Adipose tissue (tissue), 3 donors: ENCODE data around the gene ATG9B. TPM values are rescaled to one million over a fixed set of nuclear protein-coding genes. Genes with fewer than 3 reads are reported as not detected.

Experiments
- H3K27ac ChIP-seq: one replicate; pipeline ENCODE4 v1.5.1; 2013; ENCODE audit warnings: low read depth, low read length
- WGBS, 3 donors: extraction: QIAGEN DNeasy Blood & Tissue Kit; methylation state at CpG; one replicate each; pipeline ENCODE4 v1.1.7; 2013; 5-methylcytosine and 5-hydroxymethylcytosine counted together
- polyA plus RNA-seq, 3 donors: library from polyadenylated mRNA; stranded (reverse); fragments of 200-250 nt; gene quantifications; one replicate each; pipeline ENCODE4 v1.2.3, GENCODE V29; 2013
- donor health status: healthy with polysubstance abuse.
- donor health status: Bipolar disorder and iron deficiency.
- donor health status: healthy.

Gene ATG9B
- polyA plus RNA-seq, 3 donors, result 0.11 to 2.1 (median 0.37) TPM

DNA sequence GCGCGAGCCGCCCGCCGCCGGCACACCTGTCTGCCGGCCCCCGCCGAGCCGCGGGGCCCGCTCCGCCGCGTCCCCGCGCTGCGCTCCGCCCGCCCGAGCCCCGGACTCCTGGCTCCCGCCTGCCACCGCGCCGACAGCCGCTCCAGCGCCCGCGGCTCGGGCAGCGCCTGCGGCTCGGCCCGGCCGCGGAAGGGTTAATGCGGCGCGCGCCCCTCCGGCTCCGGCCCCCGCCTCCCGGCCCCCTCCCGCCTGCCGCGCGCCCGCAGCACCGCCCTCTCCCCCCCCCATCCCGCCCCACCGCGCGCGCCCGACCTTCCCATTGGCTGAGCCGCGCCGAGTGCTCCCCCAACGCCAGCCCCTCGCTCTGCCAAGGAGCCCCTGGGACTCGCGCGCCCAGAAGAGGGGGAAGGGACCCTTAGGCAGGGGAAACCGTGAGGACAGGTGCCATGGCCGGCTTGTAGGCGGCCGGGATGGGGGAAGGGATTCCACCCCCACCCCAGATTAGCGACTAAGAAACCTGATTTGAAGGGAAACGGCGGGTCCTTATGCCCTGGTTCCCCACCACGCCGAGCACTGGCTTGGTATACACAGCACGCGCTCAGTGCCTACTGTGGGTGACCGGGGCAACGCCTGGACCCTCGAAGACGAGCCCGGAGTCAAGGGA, 46.0 kb downstream of the ATG9B start, which contains the start of gene KCNH2:
TSS of gene KCNH2 (minus strand) at position 196 of the 664 bp plus-strand sequence. CDS start 408 bp downstream, outside the sequence.
- H3K27ac ChIP-seq, result no peak within 1 kb of the TSS
- 1% methylated on average over 62 to 79 of the region's 81 CpGs for WGBS, 3 donors

DNA sequence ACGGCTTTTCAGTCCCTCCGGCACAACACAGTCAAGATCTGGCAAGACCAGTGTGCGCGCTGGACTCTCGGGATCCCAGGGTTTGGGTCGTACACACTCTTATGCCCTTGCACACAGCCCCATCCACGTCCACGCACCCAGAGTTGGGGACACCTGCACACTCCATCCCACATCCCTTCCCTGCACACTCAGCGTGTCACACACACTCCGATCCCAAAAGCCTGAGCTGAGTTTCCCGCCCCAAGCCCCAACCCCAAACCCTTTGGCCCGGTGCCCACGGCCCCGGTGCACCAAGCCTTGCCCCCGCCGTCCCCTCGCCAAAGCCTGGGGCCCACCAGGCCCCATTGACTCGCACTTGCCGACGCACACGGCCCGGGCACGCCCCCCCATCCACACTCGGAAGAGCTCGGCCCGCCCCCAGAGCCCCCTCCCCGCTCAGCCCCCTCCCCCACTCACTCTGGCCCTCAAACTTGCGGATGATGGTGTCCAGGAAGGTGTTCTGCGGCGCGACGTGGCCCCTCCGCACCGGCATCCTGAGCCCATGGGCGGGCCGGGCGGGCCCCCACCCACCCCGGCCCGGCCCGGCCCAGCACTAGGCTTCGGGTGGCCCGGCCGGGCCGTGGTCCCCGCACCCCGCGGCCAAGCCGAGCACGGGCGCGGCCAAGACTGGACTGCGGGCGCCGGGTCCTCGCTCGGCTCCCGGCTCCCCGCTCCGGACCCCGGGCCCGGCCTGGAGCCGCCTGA, 46.7 kb downstream of the ATG9B start:
- 5 to 6% (median 5%) methylated on average over 39 to 62 of the region's 62 CpGs for WGBS, 3 donors
- no peak overlapping the region for H3K27ac ChIP-seq

- 40 to 51% (median 43%) methylated on average over 13 of the region's 13 CpGs for WGBS, 3 donors
These were observed 47.5 kb downstream of the ATG9B start for GRCh38 chr7:150976529-150977381.

GRCh38 chr7:150975536-150976319, 48.6 kb downstream of the ATG9B start:
- H3K27ac ChIP-seq, result no peak overlapping the region
- 79 to 86% (median 82%) methylated on average over 8 to 9 of the region's 9 CpGs for WGBS, 3 donors

More at GRCh38 chr7:150976529-150977381, 47.5 kb downstream of the ATG9B start:
- H3K27ac ChIP-seq, result no peak overlapping the region

DNA sequence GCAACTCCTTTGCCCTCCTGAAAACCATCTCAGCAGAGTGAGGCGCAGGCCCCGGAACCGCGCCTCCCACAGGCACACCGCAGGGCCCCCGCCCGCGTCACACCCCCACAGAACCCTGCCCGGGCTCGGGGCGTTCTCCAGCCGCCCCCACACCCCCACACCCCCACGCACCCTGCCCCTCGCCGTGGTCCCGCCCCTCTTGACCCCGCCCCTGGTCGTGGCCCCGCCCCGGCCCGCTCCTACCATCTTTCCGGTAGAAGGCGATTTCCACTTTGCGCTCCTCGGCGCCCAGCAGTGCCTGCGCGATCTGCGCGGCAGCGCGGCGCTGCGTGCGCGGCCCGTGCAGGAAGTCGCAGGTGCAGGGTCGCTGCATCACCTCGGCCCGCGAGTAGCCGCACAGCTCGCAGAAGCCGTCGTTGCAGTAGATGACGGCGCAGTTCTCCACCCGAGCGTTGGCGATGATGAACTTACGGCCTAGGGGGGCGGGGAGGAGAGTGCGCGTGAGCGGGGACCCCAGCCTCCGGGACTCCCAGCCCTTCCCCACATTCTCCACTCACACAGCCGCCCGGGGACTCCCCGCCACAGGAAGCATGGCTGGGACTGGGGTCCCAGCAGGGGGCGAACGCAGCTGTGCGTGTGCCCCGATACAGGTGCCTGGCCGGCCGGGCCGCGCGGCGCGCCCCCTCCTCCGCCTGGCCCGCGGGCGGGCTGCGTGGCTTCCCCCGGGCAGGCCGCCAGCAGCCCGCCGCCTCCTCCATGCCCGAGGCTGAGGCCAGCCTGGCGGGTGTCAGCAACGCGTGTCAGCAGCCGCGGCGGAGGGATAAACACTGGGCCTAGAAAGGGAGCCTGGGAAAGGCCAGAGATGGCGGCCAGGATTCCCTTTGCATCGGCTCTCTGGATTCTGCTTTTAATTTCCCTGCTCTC, 49.6 kb downstream of the ATG9B start:
- H3K27ac ChIP-seq, result no peak overlapping the region
- 2 to 3% (median 2%) methylated on average over 69 to 89 of the region's 89 CpGs for WGBS, 3 donors

DNA sequence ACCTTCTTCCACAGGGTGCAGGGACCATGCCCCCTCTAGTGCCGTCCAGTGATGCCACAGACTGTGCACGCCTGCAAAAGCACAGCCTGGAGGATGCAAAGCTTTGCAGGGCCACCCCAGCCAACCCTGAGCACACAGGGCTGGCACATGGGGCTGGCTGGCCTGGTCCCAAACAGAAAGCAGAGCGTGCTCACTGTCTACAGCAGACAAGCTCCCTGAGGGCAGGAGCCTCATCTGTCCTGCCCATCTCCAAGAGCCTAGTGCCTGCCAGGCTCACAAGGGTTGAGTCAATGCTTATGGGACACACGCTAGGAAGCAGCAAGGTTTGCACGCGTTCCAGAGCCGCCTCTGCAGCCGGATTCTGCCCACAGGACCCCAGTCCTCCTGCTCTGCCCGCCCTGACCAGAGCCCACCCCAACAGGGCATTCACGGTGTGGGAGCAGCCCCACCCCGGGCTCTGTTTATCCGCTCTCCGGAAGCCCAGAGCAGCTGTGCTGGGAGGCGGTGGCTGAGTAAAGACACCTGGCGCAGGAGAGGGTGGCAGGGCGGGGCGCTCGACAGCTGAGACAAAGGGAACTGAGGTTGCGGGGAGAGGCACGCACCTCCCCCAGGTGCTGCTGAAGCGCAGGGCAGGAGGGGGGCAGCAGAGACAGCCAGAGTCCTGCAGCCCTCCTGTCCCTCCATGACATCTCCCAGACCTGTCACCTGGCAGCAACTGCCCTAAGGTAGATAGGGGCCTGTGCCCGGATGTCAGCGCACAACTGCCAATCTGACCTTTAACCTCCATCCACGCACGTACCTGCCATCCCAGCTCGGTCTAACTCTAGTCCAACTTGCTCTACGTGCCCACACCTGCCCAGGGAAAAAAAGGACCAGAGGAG, 50.5 kb downstream of the ATG9B start:
- 48 to 49% (median 49%) methylated on average over 25 to 27 of the region's 27 CpGs for WGBS, 3 donors
- no peak overlapping the region for H3K27ac ChIP-seq

- WGBS, 3 donors, result 83 to 93% (median 85%) methylated on average over 7 to 8 of the region's 8 CpGs
- no peak overlapping the region for H3K27ac ChIP-seq
These were observed 51.6 kb downstream of the ATG9B start for GRCh38 chr7:150972741-150973140.

DNA sequence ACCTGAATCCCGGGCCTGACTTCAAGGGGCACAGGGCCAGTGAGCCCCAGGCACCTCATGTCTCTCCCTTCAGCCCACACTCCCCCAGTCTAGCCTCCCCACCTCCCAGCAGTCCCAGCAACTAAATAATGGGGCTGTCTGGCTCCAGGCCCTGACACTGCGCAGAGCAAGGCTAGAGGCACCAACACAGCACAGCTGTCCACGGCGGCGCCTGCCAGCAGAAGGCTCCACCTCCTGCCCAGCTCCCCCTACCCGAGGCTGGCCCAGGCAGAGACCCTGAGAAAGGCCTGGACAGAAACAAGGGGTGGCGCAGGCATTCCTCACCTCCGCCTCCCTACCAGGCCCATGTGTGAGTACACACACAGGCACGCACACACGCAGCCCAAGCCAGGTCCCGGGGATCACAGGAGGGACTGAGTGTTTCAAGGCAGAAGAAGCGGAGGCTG, 52.2 kb downstream of the ATG9B start:
- no peak overlapping the region for H3K27ac ChIP-seq
- WGBS, 3 donors, result 58 to 68% (median 66%) methylated on average over 12 of the region's 12 CpGs

DNA sequence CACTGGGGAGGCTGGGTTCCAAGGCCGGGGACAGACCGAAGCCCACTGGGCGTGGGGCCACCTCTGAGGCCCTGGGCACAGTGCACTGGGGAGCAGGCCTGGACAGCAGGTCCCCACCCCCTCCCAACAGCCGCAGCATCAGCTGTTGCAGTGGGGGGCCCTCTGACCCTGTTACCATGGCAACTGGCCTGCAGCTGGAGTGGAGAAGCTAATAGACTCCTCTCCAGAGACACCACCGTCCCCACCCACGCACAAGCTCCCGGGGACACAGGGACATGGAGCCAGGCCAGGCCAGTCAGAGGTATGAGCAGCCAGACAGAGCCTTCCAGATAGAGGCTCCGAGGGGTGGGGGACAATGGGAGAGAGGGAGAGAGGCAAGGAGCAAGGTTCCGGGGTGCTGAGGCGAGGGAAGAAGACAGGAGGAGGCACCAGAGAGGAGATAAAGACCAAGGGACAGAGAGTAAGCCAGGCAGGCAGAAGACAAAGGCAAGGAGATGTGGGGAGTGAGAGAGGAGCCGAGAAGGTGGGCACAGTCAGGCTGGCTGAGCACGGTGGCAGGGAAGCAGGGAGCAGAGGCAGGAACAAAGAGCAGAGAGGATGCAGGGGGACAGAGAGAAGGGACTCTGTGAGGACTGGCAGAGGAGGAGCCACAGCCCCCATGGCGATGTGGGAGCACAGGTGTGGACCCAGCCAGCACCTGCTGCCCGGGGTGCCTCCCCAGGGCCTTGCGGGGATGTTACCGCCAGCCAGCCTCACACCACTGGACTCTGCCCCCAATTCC, 52.9 kb downstream of the ATG9B start:
- H3K27ac ChIP-seq, result no peak overlapping the region
- 52 to 67% (median 62%) methylated on average over 13 to 16 of the region's 16 CpGs for WGBS, 3 donors

DNA sequence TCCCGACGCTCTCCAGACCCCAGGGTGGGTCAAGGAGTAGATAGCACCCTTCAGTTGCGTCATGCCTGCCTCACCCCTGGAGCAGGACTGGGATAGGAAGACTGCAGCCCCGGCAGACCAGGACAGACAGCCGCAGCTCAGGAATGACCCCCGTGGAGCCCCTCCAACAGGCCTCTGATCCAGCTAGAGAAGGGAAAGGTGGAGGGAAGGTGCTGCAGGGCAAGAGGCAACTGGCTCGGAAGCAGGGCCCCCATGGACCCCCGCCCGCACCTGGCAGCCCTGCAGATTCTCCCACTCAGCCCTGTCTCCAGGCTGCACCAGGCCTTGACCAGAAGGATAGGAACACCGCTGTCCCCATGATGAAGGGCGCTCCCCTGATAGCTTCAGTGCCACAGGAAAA, 53.9 kb downstream of the ATG9B start:
- 67 to 91% (median 79%) methylated on average over 11 of the region's 11 CpGs for WGBS, 3 donors
- H3K27ac ChIP-seq, result no peak overlapping the region

GRCh38 chr7:150969475-150969874, 54.8 kb downstream of the ATG9B start:
- 51 to 89% (median 81%) methylated on average over 7 of the region's 7 CpGs for WGBS, 3 donors
- no peak overlapping the region for H3K27ac ChIP-seq

GRCh38 chr7:150968734-150969372, 55.4 kb downstream of the ATG9B start:
- no peak overlapping the region for H3K27ac ChIP-seq
- WGBS, 3 donors, result 54 to 57% (median 55%) methylated on average over 16 of the region's 16 CpGs

GRCh38 chr7:150968056-150968733, 56.1 kb downstream of the ATG9B start:
- 81 to 87% (median 85%) methylated on average over 15 of the region's 15 CpGs for WGBS, 3 donors
- no peak overlapping the region for H3K27ac ChIP-seq

DNA sequence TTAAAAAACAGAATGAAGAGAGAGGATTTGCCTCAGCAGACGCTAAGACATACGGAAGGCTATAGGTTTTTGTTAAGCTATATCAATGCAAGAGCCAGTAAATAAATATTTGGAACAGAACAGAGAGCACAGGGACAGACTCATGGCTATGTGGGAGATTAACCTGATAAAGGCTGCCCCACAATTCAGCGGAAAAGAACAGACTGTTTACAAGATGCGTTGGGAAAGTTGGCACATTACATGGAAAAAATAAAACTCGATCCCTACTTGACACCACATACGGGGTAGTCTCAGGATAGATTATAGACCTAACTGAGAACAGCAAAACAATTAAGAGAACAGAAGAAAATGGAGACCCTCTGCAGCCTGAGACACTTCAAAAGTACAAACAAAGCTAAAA, 56.9 kb downstream of the ATG9B start:
- H3K27ac ChIP-seq, result no peak overlapping the region
- 58 to 81% (median 75%) methylated on average over 6 of the region's 6 CpGs for WGBS, 3 donors

GRCh38 chr7:150966002-150966401, 58.3 kb downstream of the ATG9B start:
- H3K27ac ChIP-seq, result no peak overlapping the region

More at GRCh38 chr7:150966002-150966401, 58.3 kb downstream of the ATG9B start:
- 75 to 93% (median 91%) methylated on average over 1 of the region's 1 CpG for WGBS, 3 donors
